Activated CD4-positive, alpha-beta T cell treated with anti-CD3 and anti-CD28 coated beads for 1 hour (primary cell): ENCODE data around the gene PNLDC1.
"Not testable (repeated sequence)": the region's sequence is repeated elsewhere in the genome, so short reads cannot be mapped to it uniquely, and the experiment has no call there.

Source experiments
- DNase-seq: peaks from one replicate; pipeline ENCODE4 v3.0.0-alpha.2; 2020

Gene PNLDC1

DNA sequence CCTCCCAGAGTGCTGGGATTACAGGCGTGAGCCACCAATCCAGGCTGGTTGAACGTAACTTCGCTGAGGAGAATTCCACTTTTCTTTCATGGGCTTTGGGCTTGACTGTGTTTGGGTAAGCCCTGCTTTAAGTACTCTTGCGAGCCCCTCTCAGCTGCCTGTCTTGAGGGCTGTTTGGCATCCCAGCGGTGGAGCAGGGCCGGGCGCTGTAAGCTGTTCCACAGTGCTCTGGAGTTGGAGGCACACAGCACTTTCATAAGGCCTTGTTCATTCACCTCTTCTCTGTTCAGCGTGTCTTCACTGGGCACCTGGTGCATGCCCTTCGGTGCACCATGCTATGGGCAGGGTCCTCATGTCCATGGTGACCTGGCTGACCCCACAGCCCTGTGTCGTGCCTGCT lies 21.6 kb downstream of the PNLDC1 start:
- DNase-seq: no peak

DNA sequence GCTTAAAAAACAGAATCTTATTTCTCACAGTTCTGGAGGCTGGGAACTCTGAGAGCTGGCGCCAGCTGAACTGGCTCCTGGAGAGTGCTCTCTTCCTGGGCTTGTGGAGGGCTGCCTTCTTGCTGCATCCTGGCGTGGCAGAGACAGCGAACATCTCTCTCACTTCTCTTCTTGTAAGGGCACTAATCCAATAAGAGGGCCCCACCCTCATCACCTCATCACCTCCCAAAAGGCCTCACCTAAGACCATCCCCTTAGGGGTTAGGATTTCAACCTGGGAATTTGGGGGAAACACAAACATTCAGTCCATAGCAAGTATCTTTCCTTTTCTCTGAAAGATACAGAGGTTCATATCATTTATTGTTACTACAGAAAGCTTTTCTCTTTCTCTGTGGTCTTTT lies 23.9 kb downstream of the PNLDC1 start:
- no peak for DNase-seq

DNA sequence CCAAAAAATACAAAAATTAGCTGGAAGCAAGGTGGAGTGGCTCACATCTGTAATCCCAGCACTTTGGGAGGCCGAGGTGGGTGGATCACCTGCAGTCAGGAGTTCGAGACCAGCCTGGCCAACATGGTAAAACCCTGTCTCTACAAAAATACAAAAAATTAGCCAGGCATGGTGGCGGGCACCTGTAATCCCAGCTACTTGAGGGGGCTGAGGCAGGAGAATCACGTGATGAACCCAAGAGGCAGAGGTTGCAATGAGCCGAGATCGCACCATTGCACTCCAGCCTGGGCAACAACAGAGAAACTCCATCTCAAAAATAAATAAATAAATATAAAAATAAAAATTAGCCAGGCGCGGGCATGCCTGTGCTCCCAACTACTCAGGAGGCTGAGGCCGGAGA lies 24.6 kb downstream of the PNLDC1 start:
- DNase-seq: not testable (repeated sequence)

DNA sequence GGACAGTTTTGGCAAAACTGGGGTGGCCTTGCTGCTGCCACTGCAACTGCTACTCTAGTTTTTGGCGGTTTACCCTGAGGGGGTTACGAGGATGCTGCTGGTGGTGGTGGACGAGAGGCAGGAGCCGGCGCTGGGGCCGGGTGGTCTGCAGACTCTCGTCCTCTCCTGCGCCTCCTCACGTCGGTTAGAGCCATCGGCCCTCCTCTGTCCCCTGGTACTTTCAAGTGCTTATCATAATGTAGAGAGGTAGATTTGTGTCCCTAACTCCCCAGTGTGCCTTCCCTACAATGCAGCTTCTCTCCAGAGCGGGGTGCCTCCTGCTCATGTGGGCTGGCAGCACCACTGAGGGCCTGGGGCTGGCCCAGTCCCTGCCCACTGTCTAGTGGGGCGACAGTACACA lies 25.9 kb downstream of the PNLDC1 start:
- no peak for DNase-seq

DNA sequence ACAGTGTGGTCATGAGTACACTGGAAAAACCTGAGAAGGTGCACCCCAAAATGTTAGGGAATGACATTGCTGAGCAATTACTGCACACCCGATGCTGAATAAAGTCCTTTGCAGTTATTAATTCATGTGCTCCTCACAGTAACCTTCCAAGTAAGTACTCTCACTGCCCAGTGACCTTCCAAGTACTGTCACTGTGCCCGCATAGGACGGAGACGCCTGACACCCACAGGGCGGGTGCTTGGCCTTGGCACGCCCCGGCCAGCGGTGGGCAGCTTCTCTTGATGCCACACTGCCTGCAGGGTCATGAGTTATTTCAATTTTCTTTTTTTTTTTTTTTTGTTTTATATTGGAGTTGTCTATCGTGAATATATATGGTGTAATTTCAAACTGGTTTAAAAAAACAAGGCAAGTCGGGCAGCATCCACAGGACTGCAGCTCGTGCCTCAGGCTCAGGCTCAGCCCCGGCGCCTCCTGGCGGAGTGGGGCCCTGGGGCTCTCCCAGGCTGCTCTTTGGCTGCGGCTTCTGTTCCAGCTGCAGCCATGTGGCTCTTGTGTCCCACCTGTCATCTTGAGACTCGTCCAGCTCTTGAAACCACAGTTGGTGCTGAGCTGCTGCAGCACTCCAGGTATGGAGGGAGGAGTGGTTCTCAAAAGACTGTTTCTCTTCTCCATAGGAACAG lies 27.0 kb downstream of the PNLDC1 start:
- DNase-seq: no peak

DNA sequence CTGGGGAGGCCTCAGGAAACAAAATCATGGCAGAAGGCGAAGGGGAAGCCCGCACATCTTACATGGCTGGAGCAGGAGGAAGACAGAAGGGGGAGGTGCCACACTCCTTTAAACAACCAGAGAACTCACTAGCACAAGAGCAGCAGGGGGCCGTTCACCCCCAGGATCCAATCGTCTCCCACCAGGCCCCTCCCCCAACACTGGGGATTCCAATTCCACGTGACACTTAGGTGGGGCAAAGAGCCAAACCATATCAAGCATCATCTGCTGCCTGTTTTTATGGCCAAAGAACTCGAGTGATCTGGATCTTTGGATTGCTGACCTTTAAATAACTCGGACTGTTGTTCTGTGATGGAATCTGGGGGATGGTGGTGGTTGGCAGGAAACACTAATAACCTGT lies 28.0 kb downstream of the PNLDC1 start:
- no peak for DNase-seq

DNA sequence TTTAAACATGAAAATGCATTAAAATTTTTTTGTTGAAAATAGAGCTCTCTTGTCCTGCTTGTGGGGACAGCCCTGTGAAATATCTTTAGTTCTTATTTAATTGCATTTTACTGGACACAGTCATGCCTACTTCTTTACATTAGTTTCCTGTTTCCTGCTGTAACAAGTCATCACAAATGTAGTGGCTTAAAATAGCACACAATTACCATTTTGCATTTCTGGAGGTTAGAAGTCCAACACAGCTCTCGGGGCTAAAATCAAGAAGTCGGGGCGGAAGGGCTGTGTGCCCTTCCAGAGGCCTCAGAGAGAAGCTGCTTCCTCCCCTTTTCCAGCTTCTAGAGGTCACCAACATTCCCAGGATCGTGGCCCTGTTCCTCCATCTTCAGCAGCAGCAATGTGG lies 29.4 kb downstream of the PNLDC1 start:
- DNase-seq: no peak

DNA sequence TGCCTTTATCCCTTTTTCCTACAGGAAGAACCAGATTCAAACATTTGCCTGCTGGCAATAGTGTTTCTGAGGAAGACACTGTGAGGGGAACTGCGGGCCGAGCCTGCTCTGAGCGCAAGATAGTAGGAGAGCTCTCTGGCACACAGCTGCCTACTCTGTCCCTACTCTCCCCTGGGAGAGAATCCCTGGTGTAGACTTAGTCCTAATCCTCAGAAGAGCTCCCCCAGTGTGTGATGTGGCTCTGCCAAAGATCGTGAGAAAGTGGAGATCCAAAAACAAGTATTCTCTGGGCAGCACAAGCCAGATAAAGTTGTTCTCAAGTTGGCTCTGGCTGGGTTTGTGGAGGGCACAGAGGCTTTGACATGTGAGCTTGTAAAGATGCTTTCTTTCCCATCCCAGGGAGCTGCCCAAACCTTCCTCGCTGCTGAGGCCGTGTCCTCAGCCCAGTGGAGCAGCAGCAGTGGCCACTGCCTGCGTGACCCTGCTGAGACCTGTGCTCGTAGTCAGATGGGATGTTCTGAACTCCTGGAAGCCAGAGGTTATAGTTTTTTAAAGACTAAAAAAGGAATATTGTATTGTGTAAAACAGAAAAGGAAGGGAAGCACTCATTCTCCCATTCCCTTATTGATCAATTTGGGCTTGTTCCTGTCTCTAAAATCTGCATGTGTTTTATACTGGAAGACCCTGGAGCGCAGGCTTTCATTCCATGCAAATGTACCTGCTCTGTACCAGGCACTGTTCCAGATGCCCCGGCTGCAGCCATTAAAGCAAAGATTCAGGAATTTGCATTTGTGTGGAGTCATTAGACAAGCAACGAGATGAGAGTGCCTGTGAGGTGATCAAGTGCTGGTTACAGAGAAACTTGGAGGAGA lies 30.7 kb downstream of the PNLDC1 start:
- DNase-seq: no peak

DNA sequence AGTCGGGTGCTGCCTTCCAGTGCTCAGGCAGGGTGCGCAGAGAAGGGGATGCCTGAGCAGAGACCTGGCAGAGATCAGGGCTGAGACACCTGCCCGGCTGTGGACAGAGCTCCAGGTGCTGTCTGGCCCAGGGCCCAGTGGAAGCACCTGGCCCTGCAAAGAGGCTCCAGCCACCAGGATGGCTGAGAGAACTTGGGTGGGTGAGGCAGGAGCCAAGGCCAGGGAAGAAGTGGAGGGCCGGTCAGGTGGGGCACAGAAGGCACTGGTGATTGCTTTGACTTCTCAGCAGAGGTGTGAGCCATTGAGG lies 31.2 kb downstream of the PNLDC1 start:
- DNase-seq: no peak

DNA sequence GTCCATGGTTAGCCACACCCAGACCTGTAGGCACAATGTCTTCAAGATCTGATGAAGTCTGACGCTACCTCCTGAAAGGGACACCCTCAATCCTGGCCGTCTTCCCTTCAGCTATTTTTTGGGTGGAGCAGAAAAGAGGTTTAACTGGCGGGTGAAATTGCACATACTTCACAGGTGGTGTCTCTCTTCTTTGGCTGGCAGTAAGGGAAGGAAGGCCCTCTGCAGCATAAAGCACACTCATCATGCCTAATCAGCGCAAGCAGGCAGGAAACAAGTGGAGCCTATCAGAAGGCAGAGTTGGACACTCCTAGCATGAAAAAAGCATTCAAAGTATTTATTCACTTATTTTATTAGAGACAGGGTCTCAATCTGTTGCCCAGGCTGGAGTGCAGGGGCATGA lies 32.9 kb downstream of the PNLDC1 start:
- DNase-seq: no peak

DNA sequence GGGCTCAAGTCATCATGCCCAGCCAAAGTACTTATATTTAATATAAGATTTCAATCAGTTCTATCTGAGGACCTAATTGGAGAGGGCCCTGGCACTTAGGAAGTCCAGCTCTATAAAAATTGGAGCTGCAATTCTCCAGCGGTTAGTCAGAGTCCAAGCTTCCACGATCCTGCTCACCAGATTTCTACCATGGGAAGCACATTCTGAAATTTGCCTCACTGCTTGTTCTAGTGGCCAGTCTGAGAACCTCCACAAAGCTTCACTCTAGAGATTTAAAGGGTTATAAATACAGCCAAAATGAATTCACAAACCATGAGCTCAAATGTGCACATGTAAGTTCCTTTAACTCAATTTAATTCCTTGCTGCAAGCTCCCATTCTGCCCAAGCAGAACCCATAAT lies 33.5 kb downstream of the PNLDC1 start:
- DNase-seq: no peak

DNA sequence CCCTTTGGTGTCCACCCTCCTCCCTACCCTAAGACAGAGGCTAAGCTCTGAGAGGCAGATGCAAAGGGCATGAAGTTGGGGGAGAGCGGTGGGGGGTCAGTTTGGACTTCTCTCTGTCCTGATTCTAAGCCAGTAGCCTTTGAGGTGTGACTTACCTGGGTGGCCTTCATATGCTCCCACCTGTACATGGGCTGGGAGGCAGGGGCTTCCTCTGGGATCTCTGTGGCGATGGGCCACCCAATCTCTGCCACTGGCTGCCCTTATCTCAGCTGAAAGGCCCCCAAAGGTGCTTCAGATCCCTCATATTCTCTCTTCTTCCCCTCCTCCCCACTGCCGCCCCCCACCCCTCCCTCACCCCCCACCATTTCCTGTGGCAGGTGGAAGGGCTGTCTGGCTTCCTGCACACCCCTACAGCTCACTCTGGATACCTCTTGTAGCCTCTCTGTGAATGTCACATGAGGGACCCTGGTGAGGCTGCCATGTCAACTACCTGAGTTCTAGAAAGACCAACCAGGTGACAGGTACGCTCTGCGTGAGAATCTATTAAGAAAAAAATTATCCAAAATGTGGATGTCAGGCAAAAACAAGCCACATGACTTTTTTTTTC lies 34.0 kb downstream of the PNLDC1 start:
- no peak for DNase-seq

DNA sequence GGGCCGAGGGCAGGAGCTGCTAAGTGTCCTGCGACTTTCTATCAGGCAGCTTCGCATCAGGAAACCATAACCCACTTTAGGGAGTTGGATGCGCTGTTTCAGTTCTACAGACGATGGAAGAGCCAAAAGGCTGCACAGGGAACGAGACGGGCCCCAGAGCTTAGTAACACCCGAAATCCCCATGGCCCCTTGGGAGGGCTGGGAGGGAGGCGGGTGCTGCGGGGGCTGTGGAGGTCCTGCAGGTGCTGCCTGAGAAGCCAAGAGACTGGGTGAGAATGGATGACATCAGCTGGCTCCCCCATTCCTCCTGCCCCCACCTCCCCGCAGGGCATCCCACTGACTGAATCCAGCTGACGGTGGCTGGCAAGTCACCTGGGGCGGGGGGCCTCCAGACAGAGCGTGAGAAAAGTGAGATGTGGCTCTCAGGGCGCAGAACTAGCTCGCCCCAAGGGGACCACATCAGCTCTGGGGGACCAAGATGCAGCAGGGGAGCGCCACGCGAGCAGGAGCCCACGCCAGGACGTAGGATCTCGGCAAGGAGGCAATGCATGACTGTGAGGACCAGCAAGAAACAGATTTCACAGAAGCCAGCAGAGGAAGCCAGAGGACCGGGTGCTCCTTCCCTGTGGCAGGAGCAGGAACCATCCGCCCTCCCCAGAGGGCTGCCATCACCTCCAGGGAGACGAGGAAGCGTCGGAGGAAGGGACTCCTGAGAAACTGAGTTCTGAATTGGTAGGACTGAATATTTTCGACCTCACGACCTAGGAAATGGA lies 36.8 kb downstream of the PNLDC1 start:
- no peak for DNase-seq

DNA sequence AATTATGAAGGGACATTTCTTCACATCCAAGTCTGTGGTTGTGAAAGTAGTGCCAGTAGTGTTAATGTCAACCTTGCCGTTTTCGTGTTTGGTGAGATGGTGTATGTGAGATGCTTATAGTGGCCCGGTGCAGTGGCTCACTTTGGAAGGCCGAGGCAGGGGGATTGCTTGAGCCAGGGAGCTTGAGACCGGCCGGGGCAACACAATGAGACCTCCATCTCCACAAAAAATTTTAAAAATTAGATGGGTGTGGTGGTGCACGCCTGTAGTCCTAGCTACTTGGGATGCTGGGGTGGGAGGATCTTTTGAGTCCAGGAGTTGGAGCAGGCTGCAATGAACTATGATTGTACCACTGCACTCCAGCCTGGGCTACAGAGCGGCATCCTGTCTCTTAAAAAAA lies 37.4 kb downstream of the PNLDC1 start:
- no peak for DNase-seq

DNA sequence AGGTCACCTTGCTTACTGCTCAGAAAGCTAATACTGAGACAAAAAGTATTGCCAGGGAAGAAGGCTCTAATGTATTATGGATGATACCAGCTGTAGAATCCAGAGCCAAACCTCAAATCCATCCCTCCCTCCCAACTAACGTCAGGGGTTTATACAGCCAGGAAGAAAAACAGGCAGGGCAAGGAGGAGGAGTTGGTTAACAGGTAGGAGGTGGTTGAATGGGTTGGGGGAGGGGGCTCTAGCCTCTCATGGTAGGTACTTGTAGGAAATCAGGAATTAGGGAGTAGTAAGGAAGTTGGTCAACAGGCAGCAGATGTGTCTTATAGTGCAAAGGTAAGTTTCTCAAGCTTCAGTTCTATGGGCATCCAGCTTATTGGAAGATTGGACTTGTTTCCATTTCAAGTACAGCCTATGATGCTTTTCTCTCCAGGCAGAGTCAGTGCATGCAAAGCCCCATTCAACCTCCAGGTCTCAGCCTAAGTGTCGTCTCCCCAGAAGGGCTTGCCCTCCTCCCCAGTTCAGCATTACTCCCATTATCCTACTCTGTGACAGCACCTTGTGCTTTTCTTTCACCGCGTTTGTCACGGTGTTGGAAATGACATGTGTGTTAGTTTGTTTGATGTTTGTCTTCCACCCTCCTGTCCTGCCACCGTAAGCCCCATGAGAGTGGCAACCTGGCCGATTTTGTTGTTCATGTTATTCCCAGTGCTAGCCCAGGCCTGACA lies 38.1 kb downstream of the PNLDC1 start:
- no peak for DNase-seq

DNA sequence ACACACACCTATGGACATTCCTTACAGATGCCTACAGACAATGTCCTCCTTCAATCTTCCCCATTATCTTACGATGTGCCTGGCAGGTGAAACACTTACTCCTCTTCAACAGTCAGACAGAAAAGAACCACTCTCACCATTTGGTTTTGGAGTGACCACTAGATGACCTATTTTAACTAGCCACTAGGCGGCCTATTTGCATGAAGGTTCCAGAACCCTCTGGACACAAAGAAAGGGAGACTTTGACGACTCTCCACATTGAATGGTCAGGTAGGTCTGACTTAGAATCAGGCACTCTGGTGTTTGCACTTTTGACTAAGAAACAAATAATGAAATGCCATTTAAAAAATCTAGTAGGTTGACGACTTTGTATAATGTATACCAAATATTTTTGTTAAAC lies 42.0 kb downstream of the PNLDC1 start:
- DNase-seq: no peak

DNA sequence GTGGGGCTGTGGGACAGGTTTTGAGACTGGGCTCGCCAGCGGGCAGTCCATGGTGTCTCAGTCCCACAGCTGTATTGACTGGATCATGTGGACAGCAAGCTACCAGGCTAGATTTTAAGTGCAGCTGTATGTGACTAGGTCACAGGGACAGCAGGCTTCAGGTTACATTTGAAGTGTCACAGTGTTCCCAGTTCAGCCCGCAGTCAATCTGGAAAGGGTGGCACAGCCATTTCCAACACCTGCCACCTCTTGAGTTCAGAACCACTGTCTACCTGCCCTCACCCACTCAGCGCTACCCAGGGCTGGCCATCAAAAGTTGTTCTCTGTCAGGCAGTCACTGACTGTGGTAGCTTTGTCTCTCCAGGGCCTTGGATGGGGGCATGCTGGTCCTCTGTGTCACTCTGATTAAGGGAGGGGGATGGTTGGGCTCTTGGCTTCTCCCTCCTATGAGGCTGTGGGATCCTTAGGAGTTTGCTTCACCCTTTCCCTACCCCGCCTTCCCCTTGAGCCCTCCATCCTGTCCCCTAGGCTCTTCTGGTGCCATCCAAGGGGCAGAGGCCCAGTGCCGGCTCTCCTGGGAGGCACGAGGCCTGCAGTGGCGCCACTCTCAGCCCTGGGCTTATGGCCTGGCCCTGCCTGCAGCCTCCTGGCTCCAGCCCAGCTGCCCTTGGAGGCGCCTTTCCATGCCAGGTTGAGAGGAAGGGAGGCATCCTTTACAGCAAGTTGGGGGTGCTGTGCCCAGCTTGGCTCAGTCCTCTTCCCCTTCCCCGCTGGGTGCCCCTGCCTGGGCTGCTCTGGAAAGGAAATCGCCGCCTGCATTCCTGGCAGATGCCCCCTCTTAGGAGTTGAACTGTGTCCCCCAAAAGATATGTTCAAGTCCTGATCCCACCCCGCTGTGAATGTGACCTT lies 44.9 kb downstream of the PNLDC1 start:
- DNase-seq: no peak

DNA sequence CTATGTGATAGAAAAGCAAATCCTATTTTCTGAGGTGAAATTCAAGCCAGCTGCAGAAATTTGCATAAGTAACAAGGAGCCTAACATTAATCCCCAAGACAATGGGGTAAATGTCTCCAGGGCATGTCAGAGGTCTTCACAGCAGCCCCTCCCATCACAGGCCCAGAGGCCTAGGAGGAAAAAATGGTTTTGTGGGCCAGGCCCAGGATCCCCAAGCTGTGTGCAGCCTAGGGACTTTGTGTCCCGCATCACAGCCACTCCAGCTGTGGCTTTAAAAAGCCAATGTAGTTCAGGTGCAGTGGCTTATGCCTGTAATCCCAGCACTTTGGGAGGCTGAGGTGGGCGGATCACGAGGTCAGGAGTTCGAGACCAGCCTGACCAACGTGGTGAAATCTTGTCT lies 48.5 kb downstream of the PNLDC1 start:
- DNase-seq: not testable (repeated sequence)

DNA sequence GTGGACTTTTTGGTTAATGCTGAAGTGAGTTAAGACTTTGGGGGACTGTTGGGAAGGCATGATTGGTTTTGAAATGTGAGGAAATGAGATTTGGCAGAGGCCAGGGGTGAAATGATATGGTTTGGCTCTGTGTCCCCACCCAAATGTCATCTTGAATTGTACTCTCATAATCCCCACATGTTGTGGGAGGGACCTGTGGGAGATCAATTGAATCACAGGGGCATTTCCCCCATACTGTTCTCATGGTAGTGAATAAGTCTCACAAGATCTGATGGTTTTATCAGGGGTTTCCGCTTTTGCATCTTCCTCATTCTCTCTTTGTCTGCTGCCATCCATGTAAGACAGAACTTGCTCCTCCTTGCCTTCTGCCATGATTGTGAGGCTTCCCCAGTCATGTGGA lies 49.8 kb downstream of the PNLDC1 start:
- DNase-seq: not testable (repeated sequence)

DNA sequence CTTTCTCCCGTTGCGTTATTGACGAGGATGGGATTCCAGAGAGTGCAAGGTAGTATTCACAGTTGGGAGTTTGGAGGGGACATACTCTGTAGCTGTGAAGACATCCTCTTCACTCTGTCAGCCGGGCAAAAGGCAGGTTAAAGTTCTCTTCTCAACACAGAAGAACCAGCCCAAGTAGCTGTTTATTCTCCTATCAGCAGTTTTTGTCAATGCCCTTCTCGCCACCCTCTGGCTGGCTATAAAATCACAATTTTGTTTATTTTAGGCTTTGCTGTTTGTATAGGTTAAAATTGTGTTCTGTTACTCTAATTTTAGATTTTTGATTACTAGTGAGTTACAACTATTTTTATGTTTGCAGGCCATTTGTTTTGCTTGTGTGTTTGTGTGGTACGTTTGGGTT lies 52.8 kb downstream of the PNLDC1 start:
- DNase-seq: no peak

DNA sequence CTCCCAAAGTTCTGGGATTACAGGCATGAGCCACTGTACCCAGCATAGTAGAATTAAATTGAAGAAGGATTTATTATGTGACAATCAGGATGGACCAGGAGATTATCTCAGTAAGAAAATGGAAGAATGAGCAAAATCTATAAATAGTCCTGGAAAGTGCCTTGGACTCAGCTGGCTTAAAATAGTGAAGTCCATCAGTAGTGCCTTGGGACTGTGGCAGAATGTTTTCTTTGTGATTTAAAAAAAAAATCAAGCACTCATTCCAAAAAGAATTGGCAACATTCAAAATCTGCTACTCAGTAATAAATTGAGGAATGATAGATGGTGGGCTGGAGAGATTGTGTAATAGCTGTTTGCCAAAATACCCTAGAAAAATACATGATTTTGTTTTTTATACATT lies 53.7 kb downstream of the PNLDC1 start:
- no peak for DNase-seq

DNA sequence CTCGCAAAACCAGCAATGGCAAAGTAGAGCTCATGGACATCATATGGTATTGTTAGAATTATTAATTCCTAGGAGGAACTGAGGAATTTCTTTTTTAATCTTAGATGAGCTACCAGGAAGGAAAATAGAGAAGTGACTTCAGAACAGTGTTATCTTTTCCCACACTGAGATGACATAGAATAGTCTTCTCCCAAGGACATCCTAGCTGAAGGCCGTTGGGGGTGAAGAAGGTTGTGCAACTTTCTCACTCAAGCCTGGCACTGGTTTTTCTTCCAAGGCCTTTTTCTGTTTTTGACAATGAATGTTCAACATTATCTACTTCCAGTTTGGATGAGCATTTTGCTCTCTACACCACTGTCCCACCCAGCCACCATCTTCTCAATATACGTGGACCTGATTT lies 54.9 kb downstream of the PNLDC1 start:
- no peak for DNase-seq
